HepG2 (cell line): Measurements from ENCODE around the gene MYL12B. TPM values are rescaled to one million over a fixed set of nuclear protein-coding genes. Genes with fewer than 3 reads are reported as not detected.

Source experiments
- ARID3A ChIP-seq: IDR thresholded peaks from 2 replicates; pipeline ENCODE4 v1.6.1; 2012; ENCODE audit warnings: low read depth, low read length, improper control_type of control experiment
- ATF2 ChIP-seq: sonication (generic); formaldehyde crosslinking; IDR thresholded peaks from 2 replicates; pipeline ENCODE4 v1.4.0; 2020; ENCODE audit warnings: missing genetic modification reagents
- ATF3 ChIP-seq: sonication (generic); formaldehyde crosslinking; IDR thresholded peaks from 2 replicates; pipeline ENCODE4 v1.4.0; 2020; ENCODE audit warnings: missing genetic modification reagents
- CREM ChIP-seq, 2 experiments: sonication (generic) in 1 of 2; formaldehyde crosslinking in 1 of 2; IDR thresholded peaks; 2 replicates each; pipeline versions ENCODE4 v1.4.0 to v1.6.1; 2016 to 2020; ENCODE audit warnings: antibody characterized with exemption in 1 of 2, mild to moderate bottlenecking in 1 of 2, missing genetic modification reagents in 1 of 2
- EP300 ChIP-seq, 3 experiments: sonication (generic) in 1 of 3; formaldehyde crosslinking in 1 of 3; IDR thresholded peaks; 2 replicates each; pipeline versions ENCODE4 v1.5.1 to v1.6.1; 2011 to 2020; ENCODE audit warnings: low read depth in 2 of 3, low read length in 2 of 3, borderline replicate concordance in 1 of 3, improper control_type of control experiment in 1 of 3, mild to moderate bottlenecking in 1 of 3, missing genetic modification reagents in 1 of 3, moderate library complexity in 1 of 3
- FOXK1 ChIP-seq: sonication (generic); formaldehyde crosslinking; IDR thresholded peaks from 2 replicates; pipeline ENCODE4 v1.4.0; 2020; ENCODE audit warnings: low read depth, missing genetic modification reagents, borderline replicate concordance
- FOXP1 ChIP-seq, 2 experiments: fragments of 450-650 bp in 1 of 2; IDR thresholded peaks; 2 replicates each; pipeline ENCODE4 v1.6.1; 2017 to 2018; ENCODE audit warnings: antibody characterized with exemption in 1 of 2
- GFI1 ChIP-seq: sonication (generic); formaldehyde crosslinking; IDR thresholded peaks from 2 replicates; pipeline ENCODE4 v1.5.0; 2020; ENCODE audit warnings: missing genetic modification reagents, mild to moderate bottlenecking, borderline replicate concordance
- HDAC2 ChIP-seq: sonication (generic); formaldehyde crosslinking; IDR thresholded peaks from 2 replicates; pipeline ENCODE4 v1.4.0; 2020; ENCODE audit warnings: missing genetic modification reagents
- JUND ChIP-seq: sonication (generic); formaldehyde crosslinking; IDR thresholded peaks from 2 replicates; pipeline ENCODE4 v1.8.0; 2022; ENCODE audit warnings: mild to moderate bottlenecking, missing genetic modification reagents
- KMT2A ChIP-seq: sonication (generic); formaldehyde crosslinking; IDR thresholded peaks from 2 replicates; pipeline ENCODE4 v1.4.0; 2020; ENCODE audit warnings: missing genetic modification reagents
- MAFF ChIP-seq: IDR thresholded peaks from 2 replicates; pipeline ENCODE4 v1.6.1; 2011; ENCODE audit warnings: low read depth, low read length, improper control_type of control experiment
- PRDM10 ChIP-seq: sonication (generic); formaldehyde crosslinking; IDR thresholded peaks from 2 replicates; pipeline ENCODE4 v1.4.0; 2020; ENCODE audit warnings: low read depth, missing genetic modification reagents
- SAP130 ChIP-seq: IDR thresholded peaks from 2 replicates; pipeline ENCODE4 v1.6.1; 2016; ENCODE audit warnings: low read depth
- SMARCE1 ChIP-seq: fragments of 450-650 bp; IDR thresholded peaks from 2 replicates; pipeline ENCODE4 v1.6.1; 2017; ENCODE audit warnings: borderline replicate concordance
- SRF ChIP-seq: IDR thresholded peaks from 2 replicates; pipeline ENCODE4 v1.6.1; 2011; ENCODE audit warnings: mild to moderate bottlenecking, low read depth, low read length, moderate library complexity
- TCF7 ChIP-seq: sonication (generic); IDR thresholded peaks from 2 replicates; pipeline ENCODE4 v1.6.1; 2016; ENCODE audit warnings: antibody characterized with exemption, low read depth
- ZNF414 ChIP-seq: sonication (generic); formaldehyde crosslinking; IDR thresholded peaks from 2 replicates; pipeline ENCODE4 v1.5.0; 2020; ENCODE audit warnings: missing genetic modification reagents
- ZNF616 ChIP-seq: sonication (generic); formaldehyde crosslinking; IDR thresholded peaks from 2 replicates; pipeline ENCODE4 v1.5.0; 2020; ENCODE audit warnings: low read depth, mild to moderate bottlenecking, missing genetic modification reagents
- polyA plus RNA-seq, 8 experiments: library from polyadenylated mRNA; depleted of rRNA in 3 of 8; stranded (reverse) in 7 of 8; unstranded in 1 of 8; fragments of >200 nt; fragmentation: Illumina TruSeq in 4 of 8; extraction: Trizol in 4 of 8; gene quantifications; 2 replicates each; pipeline versions ENCODE4 v1.2.1 to v1.2.3, GENCODE V29; 2011 to 2016; ENCODE audit warnings: low read depth in 4 of 8, missing spikeins in 1 of 8, mixed read lengths in 1 of 8; ENCODE audit not compliant: insufficient read depth in 1 of 8
- total RNA-seq, 5 experiments: library from RNA; depleted of rRNA; stranded (reverse); fragments of >200 nt; fragmentation: Illumina TruSeq; extraction: Trizol; gene quantifications; 2 replicates each; pipeline ENCODE4 v1.2.3, GENCODE V29; 2016; ENCODE audit warnings: low read depth in 1 of 5

MYL12B gene
- total and polyA plus RNA-seq, 2 of the 13 experiments (the other 11 are each of a cell fraction or from before 2014, with no cell fraction given), result 265 to 340 TPM

GRCh38 chr18:3256693-3257626 lies 5.0 kb upstream of the MYL12B start (continued):
- TF ChIP-seq CREM (IDR thresholded peaks at IDR 0.05) (0 out of 2 replicates have a peak, but pooled peaks have one; percentile 28), CREM (CRISPR knock-in tag; IDR thresholded peaks at IDR 0.05) (no peak), PRDM10 (peak; percentile 41; the same call in 1 of the 2 replicates), FOXK1 (CRISPR knock-in tag) (peak; percentile 23; the same call in 1 of the 2 replicates), SRF (no peak), SMARCE1 (no peak), ARID3A (peak; percentile 75; the same call in 1 of the 2 replicates), MAFF (peak; percentile 66), SAP130 (CRISPR knock-in tag) (peak; percentile 80), ATF3 (CRISPR knock-in tag) (peak; percentile 82), GFI1 (peak; percentile 93), FOXP1 (IDR thresholded peaks at IDR 0.05) (no peak), FOXP1 (CRISPR knock-in tag; IDR thresholded peaks at IDR 0.05) (peak; percentile 31; the same call in 1 of the 2 replicates), TCF7 (no peak), KMT2A (CRISPR knock-in tag) (peak; percentile 46; the same call in 1 of the 2 replicates), HDAC2 (CRISPR knock-in tag) (peak; percentile 37), ATF2 (CRISPR knock-in tag) (peak; percentile 99), ZNF414 (CRISPR knock-in tag) (0 out of 2 replicates have a peak, but pooled peaks have one; percentile 42), JUND (CRISPR knock-in tag) (peak; percentile 11; the same call in 1 of the 2 replicates), EP300 (IDR thresholded peaks at IDR 0.05; ENCODE audit: low read depth in 2 of 2, low read length in 2 of 2) (peak in 1 of 2 experiments; percentile 44; a peak in 1 of 4 replicates), EP300 (CRISPR knock-in tag; IDR thresholded peaks at IDR 0.05; ENCODE audit: borderline replicate concordance) (no peak), ZNF616 (CRISPR knock-in tag) (no peak)
